GM23338 (cell line): Measurements from ENCODE around the gene BHLHA15. TPM values are rescaled to one million over a fixed set of nuclear protein-coding genes. Genes with fewer than 3 reads are reported as not detected.

Source experiments
- STAT1 ChIP-seq: IDR thresholded peaks from one replicate; pipeline ENCODE4 v1.6.1; 2016; ENCODE audit warnings: antibody characterized with exemption; ENCODE audit not compliant: unreplicated experiment
- ZNF114 ChIP-seq: fragments of 250-450 bp; sonication (Bioruptor Pico); IDR thresholded peaks from 2 replicates; pipeline ENCODE4 v1.5.0; 2020; ENCODE audit warnings: mild to moderate bottlenecking, moderate library complexity
- polyA plus RNA-seq: library from polyadenylated mRNA; unstranded; fragments of >200 nt; fragmentation: Nextera tagmentation; extraction: Ambion mirVana; gene quantifications from 2 replicates; pipeline ENCODE4 v1.2.1, GENCODE V29; 2016
- total RNA-seq: library from RNA; depleted of rRNA; stranded (reverse); fragments of >200 nt; shearing (Covaris generic); gene quantifications from 2 replicates; pipeline ENCODE4 v1.2.3, GENCODE V29; 2014
- TF ChIP-seq, protein P1 (sequence below): IDR thresholded peaks from one replicate; pipeline ENCODE4 v1.6.1; 2018; ENCODE audit warnings: antibody characterized with exemption; ENCODE audit not compliant: unreplicated experiment
- TF ChIP-seq, protein P2 (sequence below): fragments of 250-450 bp; sonication (Bioruptor Pico); IDR thresholded peaks from 2 replicates; pipeline ENCODE4 v1.5.0; 2020; ENCODE audit warnings: mild to moderate bottlenecking, moderate library complexity

BHLHA15 gene
- total and polyA plus RNA-seq, 2 experiments from 2014 or later, result 1.4 to 8.3 TPM

DNA sequence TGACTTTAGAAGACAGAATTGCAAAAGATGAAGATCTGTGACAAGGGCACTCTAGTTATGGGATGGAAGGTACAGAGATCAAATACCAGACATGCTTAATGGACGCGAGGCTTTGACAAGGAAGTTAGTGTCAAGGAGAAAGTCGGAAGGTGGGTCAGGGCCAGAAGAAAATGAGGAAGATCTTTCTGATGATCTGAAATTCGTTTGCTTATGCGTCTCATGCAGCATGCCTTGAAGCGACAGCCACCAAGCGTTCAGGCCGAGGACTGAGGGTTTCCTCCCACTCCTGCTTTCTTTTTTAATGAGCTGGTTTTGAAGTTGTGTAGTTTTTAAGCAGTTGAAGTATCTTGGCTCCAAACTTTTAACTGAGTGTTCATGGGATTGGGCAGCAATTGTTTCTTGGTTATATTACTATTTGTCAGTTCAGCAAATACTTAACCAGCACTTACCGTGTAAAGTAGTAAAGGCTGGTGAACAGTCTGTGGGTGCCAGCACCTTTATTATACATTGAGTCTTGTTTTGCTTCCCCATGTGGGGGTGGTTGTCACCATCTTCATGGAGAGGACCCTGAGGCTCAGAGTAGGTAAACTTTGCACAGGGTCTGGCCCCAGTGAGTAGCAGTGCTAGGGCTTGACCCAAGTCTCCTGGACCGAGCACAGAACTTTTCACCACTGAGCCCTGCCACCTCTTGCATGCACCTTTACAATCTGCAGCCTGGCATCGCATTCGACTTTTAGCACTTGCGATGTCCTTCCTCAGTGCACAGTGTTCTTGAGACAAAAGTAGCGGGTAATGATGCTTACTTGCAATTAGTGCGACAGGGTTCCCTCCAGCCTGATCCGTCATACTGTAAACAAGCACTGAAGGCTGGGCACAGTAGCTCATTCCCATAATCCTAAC lies 14.3 kb upstream of the BHLHA15 start (continued):
- TF ChIP-seq, protein P1, sequence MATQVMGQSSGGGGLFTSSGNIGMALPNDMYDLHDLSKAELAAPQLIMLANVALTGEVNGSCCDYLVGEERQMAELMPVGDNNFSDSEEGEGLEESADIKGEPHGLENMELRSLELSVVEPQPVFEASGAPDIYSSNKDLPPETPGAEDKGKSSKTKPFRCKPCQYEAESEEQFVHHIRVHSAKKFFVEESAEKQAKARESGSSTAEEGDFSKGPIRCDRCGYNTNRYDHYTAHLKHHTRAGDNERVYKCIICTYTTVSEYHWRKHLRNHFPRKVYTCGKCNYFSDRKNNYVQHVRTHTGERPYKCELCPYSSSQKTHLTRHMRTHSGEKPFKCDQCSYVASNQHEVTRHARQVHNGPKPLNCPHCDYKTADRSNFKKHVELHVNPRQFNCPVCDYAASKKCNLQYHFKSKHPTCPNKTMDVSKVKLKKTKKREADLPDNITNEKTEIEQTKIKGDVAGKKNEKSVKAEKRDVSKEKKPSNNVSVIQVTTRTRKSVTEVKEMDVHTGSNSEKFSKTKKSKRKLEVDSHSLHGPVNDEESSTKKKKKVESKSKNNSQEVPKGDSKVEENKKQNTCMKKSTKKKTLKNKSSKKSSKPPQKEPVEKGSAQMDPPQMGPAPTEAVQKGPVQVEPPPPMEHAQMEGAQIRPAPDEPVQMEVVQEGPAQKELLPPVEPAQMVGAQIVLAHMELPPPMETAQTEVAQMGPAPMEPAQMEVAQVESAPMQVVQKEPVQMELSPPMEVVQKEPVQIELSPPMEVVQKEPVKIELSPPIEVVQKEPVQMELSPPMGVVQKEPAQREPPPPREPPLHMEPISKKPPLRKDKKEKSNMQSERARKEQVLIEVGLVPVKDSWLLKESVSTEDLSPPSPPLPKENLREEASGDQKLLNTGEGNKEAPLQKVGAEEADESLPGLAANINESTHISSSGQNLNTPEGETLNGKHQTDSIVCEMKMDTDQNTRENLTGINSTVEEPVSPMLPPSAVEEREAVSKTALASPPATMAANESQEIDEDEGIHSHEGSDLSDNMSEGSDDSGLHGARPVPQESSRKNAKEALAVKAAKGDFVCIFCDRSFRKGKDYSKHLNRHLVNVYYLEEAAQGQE, result no peak
- no peak for TF ChIP-seq STAT1
- TF ChIP-seq, protein P2, sequence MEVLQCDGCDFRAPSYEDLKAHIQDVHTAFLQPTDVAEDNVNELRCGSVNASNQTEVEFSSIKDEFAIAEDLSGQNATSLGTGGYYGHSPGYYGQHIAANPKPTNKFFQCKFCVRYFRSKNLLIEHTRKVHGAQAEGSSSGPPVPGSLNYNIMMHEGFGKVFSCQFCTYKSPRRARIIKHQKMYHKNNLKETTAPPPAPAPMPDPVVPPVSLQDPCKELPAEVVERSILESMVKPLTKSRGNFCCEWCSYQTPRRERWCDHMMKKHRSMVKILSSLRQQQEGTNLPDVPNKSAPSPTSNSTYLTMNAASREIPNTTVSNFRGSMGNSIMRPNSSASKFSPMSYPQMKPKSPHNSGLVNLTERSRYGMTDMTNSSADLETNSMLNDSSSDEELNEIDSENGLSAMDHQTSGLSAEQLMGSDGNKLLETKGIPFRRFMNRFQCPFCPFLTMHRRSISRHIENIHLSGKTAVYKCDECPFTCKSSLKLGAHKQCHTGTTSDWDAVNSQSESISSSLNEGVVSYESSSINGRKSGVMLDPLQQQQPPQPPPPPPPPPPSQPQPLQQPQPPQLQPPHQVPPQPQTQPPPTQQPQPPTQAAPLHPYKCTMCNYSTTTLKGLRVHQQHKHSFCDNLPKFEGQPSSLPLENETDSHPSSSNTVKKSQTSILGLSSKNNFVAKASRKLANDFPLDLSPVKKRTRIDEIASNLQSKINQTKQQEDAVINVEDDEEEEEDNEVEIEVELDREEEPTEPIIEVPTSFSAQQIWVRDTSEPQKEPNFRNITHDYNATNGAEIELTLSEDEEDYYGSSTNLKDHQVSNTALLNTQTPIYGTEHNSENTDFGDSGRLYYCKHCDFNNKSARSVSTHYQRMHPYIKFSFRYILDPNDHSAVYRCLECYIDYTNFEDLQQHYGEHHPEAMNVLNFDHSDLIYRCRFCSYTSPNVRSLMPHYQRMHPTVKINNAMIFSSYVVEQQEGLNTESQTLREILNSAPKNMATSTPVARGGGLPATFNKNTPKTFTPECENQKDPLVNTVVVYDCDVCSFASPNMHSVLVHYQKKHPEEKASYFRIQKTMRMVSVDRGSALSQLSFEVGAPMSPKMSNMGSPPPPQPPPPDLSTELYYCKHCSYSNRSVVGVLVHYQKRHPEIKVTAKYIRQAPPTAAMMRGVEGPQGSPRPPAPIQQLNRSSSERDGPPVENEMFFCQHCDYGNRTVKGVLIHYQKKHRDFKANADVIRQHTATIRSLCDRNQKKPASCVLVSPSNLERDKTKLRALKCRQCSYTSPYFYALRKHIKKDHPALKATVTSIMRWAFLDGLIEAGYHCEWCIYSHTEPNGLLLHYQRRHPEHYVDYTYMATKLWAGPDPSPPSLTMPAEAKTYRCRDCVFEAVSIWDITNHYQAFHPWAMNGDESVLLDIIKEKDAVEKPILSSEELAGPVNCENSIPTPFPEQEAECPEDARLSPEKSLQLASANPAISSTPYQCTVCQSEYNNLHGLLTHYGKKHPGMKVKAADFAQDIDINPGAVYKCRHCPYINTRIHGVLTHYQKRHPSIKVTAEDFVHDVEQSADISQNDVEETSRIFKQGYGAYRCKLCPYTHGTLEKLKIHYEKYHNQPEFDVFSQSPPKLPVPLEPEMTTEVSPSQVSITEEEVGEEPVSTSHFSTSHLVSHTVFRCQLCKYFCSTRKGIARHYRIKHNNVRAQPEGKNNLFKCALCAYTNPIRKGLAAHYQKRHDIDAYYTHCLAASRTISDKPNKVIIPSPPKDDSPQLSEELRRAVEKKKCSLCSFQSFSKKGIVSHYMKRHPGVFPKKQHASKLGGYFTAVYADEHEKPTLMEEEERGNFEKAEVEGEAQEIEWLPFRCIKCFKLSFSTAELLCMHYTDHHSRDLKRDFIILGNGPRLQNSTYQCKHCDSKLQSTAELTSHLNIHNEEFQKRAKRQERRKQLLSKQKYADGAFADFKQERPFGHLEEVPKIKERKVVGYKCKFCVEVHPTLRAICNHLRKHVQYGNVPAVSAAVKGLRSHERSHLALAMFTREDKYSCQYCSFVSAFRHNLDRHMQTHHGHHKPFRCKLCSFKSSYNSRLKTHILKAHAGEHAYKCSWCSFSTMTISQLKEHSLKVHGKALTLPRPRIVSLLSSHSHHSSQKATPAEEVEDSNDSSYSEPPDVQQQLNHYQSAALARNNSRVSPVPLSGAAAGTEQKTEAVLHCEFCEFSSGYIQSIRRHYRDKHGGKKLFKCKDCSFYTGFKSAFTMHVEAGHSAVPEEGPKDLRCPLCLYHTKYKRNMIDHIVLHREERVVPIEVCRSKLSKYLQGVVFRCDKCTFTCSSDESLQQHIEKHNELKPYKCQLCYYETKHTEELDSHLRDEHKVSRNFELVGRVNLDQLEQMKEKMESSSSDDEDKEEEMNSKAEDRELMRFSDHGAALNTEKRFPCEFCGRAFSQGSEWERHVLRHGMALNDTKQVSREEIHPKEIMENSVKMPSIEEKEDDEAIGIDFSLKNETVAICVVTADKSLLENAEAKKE (CRISPR knock-in tag), result no peak
- no peak for TF ChIP-seq ZNF114 (CRISPR knock-in tag)
